Right lobe of liver (tissue), 4 donors: Measurements from ENCODE around the gene ZMYND19.
"Not testable (repeated sequence)": the region's sequence is repeated elsewhere in the genome, so short reads cannot be mapped to it uniquely, and the experiment has no call there.

Experiments
- POLR2A ChIP-seq: fragments of 450-650 bp; IDR thresholded peaks from one replicate; pipeline ENCODE4 v1.6.1; 2017; ENCODE audit warnings: antibody characterized with exemption, mild to moderate bottlenecking
- TF ChIP-seq, protein P1 (sequence below), 4 donors: fragments of 200-600 bp in 3 of 4; fragments of 450-650 bp in 1 of 4; IDR thresholded peaks; one replicate each; pipeline versions ENCODE4 v1.5.1 to v1.8.0; 2016 to 2022; ENCODE audit warnings: antibody characterized with exemption in 4 of 4, mild to moderate bottlenecking in 2 of 4
- donor health status: DM: no; HTN: no; CAD: no.
- donor health status: DM: no; HTN: no; CAD: no.
- donor health status: DM: no; HTN: yes; CAD: no.

DNA sequence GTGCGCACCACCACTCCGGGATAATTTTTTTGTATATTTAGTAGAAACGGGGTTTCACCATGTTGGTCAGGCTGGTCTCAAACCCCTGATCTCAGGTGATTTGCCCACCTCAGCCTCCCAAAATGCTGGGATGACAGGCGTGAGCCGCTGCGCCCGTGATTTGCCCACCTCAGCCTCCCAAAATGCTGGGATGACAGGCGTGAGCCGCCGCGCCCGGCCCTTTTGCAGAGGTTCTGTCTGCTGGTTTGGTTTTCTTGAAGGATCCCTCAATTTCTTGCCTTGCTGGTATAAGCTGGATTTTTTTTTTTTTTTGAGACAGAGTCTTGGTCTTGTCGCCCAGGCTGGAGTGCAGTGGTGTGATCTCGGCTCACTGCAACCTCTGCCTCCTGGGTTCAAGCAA lies 37.1 kb upstream of the ZMYND19 start:
- TF ChIP-seq, protein P1, sequence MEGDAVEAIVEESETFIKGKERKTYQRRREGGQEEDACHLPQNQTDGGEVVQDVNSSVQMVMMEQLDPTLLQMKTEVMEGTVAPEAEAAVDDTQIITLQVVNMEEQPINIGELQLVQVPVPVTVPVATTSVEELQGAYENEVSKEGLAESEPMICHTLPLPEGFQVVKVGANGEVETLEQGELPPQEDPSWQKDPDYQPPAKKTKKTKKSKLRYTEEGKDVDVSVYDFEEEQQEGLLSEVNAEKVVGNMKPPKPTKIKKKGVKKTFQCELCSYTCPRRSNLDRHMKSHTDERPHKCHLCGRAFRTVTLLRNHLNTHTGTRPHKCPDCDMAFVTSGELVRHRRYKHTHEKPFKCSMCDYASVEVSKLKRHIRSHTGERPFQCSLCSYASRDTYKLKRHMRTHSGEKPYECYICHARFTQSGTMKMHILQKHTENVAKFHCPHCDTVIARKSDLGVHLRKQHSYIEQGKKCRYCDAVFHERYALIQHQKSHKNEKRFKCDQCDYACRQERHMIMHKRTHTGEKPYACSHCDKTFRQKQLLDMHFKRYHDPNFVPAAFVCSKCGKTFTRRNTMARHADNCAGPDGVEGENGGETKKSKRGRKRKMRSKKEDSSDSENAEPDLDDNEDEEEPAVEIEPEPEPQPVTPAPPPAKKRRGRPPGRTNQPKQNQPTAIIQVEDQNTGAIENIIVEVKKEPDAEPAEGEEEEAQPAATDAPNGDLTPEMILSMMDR (IDR thresholded peaks at IDR 0.05), result not testable (repeated sequence)
- not testable (repeated sequence) for TF ChIP-seq POLR2A
